Adipocyte (in vitro differentiated cells): ENCODE results near the gene NR2C2AP.
"Not testable (repeated sequence)": the region's sequence is repeated elsewhere in the genome, so short reads cannot be mapped to it uniquely, and the experiment has no call there.

Experiments used
- DNase-seq: peaks from one replicate; pipeline ENCODE4 v3.0.0-alpha.2; 2015; ENCODE audit warnings: low read depth
- H3K27me3 ChIP-seq: replicated peaks from 2 replicates; pipeline ENCODE4 v1.7.0; 2013; ENCODE audit warnings: mild to moderate bottlenecking, low read length, moderate library complexity; ENCODE audit not compliant: control insufficient read depth, insufficient read depth
- H3K36me3 ChIP-seq: 2 replicates; pipeline ENCODE4 v1.7.0; 2013; ENCODE audit warnings: low read length, mild to moderate bottlenecking, moderate library complexity; ENCODE audit not compliant: control insufficient read depth, insufficient read depth, severe bottlenecking
- H3K4me1 ChIP-seq: 2 replicates; pipeline ENCODE4 v1.7.0; 2013; ENCODE audit warnings: mild to moderate bottlenecking, low read length, moderate library complexity; ENCODE audit not compliant: control insufficient read depth, insufficient read depth
- H3K4me3 ChIP-seq: 2 replicates; pipeline ENCODE4 v1.7.0; 2013; ENCODE audit warnings: mild to moderate bottlenecking, low read length, moderate library complexity
- H3K9ac ChIP-seq: 2 replicates; pipeline ENCODE4 v1.7.0; 2013; ENCODE audit warnings: mild to moderate bottlenecking, low read length, moderate library complexity
- H3K9me3 ChIP-seq: 2 replicates; pipeline ENCODE4 v1.7.0; 2013; ENCODE audit warnings: mild to moderate bottlenecking, low read length, moderate library complexity; ENCODE audit not compliant: control insufficient read depth

The NR2C2AP gene

DNA sequence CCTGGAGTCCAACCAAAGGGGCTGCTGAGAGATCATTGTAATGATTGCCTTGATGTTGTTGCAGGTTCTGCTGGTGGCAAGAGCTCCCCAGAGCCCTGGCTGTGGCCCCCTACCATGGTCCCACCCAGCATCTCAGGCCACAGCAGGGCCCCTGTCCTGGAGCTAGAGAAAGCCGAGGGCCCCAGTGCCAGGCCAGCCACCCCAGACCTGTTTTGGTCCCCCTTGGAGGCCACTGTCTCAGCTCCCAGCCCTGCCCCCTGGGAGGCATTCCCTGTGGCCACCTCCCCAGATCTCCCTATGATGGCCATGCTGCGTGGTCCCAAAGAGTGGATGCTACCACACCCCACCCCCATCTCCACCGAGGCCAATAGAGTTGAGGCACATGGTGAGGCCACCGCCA is 24.0 kb upstream of the NR2C2AP start:
- no peak for DNase-seq

DNA sequence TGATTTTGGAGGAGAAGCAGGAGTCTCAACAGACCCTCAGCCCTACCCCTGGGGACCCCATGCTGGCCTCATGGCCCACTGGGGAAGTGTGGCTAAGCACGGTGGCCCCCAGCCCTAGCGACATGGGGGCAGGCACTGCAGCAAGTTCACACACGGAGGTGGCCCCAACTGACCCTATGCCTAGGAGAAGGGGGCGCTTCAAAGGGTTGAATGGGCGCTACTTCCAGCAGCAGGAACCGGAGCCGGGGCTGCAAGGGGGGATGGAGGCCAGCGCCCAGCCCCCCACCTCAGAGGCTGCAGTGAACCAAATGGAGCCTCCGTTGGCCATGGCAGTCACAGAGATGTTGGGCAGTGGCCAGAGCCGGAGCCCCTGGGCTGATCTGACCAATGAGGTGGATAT is 23.4 kb upstream of the NR2C2AP start:
- Histone ChIP-seq H3K4me1 (no peaks in the 10 kb centered on the region), H3K9ac (no peak overlapping the region), H3K36me3 (no peaks in the 10 kb centered on the region), H3K9me3 (no peaks in the 10 kb centered on the region), H3K4me3 (no peak overlapping the region), H3K27me3 (peaks cover 72% of the 10 kb centered on the region)
- DNase-seq: no peak

More for the DNA sequence above, 24.0 kb upstream of the NR2C2AP start:
- Histone ChIP-seq H3K4me1 (no peaks in the 10 kb centered on the region), H3K9me3 (no peaks in the 10 kb centered on the region), H3K36me3 (no peaks in the 10 kb centered on the region), H3K4me3 (no peak overlapping the region), H3K9ac (no peak overlapping the region), H3K27me3 (peaks cover 70% of the 10 kb centered on the region)

DNA sequence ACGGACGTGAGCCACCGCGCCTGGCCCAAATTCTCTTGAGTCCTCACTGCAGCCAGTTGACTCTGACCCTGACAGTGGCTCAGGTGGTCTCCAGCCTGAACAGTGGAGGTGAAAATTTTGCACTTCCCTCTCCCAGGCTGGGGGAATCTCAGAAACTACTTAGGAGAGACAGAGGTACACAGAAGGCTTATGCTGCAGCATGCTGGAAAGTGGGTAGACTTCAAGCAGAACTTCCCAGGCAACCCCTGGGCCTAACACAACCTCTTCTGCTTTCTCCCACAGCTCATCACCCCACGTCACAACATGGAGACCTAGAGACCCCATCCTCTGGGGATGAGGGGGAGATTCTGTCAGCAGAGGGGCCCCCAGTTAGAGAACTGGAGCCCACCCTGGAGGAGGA is 23.0 kb upstream of the NR2C2AP start:
- Histone ChIP-seq H3K36me3 (no peaks in the 10 kb centered on the region), H3K4me3 (no peak overlapping the region), H3K27me3 (peaks cover 68% of the 10 kb centered on the region), H3K9me3 (no peaks in the 10 kb centered on the region), H3K4me1 (no peaks in the 10 kb centered on the region), H3K9ac (no peak overlapping the region)
- DNase-seq: no peak

DNA sequence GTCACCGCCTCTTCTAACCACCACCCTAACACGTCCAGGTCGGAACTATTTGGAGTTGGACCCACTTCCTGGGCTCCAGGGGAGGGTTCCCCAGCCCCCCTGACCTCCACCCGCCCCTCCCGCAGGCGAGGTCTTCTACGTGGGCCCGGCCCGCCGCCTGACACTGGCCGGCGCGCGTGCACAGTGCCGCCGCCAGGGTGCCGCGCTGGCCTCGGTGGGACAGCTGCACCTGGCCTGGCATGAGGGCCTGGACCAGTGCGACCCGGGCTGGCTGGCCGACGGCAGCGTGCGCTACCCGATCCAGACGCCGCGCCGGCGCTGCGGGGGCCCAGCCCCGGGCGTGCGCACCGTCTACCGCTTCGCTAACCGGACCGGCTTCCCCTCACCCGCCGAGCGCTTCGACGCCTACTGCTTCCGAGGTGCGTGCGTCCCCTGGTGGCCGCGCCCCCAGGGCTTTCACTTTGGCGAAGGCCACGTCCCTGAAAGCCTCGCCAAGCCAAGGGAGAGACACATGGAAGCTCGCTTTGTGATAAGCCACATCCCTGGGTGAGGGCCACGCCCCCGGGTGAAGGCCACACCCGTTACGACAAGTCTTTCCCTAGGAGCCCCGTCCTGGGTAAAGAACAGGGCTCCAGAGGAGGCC is 21.8 kb upstream of the NR2C2AP start:
- H3K4me1 ChIP-seq: no peaks in the 10 kb centered on the region
- H3K9me3 ChIP-seq: no peaks in the 10 kb centered on the region
- H3K9ac ChIP-seq: no peak overlapping the region
- H3K27me3 ChIP-seq: peaks cover 65% of the 10 kb centered on the region
- no peaks in the 10 kb centered on the region for H3K36me3 ChIP-seq
- peak; percentile 60 for DNase-seq
- peak overlapping the region; percentile 47 for H3K4me3 ChIP-seq

DNA sequence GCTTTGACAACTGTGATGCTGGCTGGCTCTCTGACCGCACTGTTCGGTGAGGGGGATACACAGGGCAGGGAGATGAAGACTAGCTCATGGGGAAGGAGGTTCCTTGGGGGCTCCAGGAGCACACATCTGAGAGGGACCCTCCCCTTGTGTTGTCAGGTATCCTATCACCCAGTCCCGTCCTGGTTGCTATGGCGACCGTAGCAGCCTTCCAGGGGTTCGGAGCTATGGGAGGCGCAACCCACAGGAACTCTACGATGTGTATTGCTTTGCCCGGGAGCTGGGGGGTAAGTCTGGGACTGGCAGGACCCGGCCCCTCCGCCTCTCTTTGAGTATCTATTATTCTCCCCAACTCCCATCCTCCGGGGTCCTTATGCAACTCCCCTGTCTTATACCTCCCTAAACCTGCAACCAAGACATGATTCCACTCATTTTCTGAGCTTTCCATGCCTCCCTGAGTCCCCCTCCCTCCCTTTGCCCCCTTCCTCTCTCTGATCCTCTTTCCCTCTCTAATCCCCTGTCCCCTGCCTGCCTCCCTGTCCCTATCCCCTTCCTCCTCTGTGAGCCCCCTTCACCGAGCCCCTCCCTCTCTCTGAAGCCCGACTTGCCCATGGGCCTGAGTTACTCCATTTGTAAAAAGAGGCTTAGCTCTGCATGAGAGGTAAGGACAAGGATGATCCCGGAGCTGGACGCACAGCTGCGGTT is 21.1 kb upstream of the NR2C2AP start:
- Histone ChIP-seq H3K4me1 (no peaks in the 10 kb centered on the region), H3K27me3 (peaks cover 62% of the 10 kb centered on the region), H3K9ac (no peak overlapping the region), H3K36me3 (no peaks in the 10 kb centered on the region), H3K4me3 (no peak overlapping the region), H3K9me3 (no peaks in the 10 kb centered on the region)
- no peak for DNase-seq

DNA sequence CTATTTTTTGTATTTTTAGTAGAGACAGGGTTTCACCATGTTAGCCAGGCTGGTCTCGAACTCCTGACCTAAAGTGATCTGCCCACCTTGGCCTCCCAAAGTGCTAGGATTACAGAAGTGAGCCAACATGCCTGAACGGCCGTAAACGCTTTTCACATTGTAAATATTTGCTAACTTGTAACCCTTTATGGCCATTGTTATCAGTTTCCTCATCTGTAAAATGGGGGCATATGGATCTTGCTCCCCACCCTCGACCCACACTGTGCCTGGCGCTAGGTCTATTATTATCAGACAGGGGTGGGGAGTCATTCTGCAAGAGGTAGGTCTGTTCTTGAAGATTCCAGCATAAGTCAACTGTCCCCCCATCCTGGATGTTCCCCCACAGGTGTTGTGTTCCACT is 20.4 kb upstream of the NR2C2AP start:
- H3K4me3 ChIP-seq: no peak overlapping the region
- H3K9me3 ChIP-seq: no peaks in the 10 kb centered on the region
- peaks cover 56% of the 10 kb centered on the region for H3K27me3 ChIP-seq
- no peak for DNase-seq
- no peaks in the 10 kb centered on the region for H3K36me3 ChIP-seq
- H3K9ac ChIP-seq: no peak overlapping the region
- H3K4me1 ChIP-seq: no peaks in the 10 kb centered on the region

DNA sequence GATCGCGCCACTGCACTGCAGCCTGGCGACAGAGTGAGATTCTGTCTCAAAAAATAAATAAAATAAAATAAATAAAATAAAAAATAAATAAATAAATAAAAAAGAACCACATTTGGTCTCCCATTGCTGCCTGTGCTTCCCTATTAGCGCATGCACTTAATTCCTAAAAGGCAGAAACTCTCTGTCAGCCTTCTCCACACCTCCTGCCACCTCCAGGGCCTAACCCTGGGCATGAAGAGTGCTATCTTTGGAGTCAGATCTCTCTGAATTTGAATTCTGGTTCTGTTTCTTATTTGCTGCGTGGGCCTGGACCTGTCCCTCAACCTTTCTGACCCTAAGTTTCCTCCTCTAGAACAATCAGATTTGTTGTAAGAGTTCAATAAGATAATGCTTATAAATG is 19.8 kb upstream of the NR2C2AP start:
- Histone ChIP-seq H3K9ac (no peak overlapping the region), H3K27me3 (peaks cover 51% of the 10 kb centered on the region), H3K36me3 (no peaks in the 10 kb centered on the region), H3K4me1 (no peaks in the 10 kb centered on the region), H3K9me3 (no peaks in the 10 kb centered on the region), H3K4me3 (no peak overlapping the region)
- DNase-seq: no peak

DNA sequence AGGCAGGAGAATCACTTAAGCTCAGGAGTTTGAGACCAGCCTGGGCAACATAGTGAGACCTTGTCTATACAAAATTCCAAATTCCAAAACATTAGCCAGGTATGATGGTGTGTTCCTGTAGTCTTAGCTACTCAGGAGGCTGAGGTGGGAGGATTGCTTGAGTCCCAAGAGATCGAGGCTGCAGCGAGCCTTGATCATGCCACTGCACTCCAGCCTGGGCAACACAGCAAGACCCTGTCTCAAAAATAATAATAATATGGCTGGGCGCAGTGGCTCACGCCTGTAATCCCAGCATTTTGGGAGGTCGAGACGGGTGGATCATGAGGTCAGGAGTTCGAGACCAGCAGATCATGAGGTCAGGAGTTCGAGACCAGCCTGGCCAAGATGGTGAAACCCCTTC is 17.8 kb upstream of the NR2C2AP start:
- H3K9me3 ChIP-seq, DNase-seq, H3K36me3 ChIP-seq, H3K4me3 ChIP-seq, H3K9ac ChIP-seq, H3K4me1 ChIP-seq: not testable (repeated sequence)
- peaks cover 32% of the 10 kb centered on the region for H3K27me3 ChIP-seq

DNA sequence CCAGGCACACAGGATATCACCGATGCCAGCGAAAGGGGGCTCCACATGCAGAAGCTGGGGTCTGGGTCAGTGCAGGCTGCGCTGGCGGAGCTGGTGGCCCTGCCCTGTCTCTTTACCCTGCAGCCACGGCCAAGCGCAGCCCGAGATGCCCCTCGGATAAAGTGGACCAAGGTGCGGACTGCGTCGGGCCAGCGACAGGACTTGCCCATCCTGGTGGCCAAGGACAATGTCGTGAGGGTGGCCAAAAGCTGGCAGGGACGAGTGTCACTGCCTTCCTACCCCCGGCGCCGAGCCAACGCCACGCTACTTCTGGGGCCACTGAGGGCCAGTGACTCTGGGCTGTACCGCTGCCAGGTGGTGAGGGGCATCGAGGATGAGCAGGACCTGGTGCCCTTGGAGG is 15.7 kb upstream of the NR2C2AP start:
- DNase-seq: no peak
- H3K4me3 ChIP-seq: no peak overlapping the region

DNA sequence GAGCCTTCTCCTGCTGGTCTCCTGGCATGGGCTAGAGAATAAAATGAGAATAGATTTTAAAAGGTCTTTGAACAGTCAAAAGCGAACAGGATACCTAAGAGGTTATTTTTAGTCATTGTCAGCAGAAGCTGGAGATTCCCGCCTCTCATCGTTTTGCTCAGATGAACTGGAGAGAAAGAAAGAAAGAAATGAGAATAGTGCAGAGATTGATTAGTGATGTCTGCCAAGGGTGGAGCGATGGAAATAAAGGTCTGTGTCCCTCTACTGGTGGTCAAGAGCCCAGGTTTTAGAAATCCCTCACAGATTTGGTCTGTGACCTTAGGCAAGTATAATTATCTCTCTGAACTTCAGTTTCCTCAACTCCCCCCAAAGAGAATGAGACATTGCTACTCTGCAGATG is 13.9 kb upstream of the NR2C2AP start:
- H3K9ac ChIP-seq: no peak overlapping the region
- peaks cover 8% of the 10 kb centered on the region for H3K9me3 ChIP-seq
- no peaks in the 10 kb centered on the region for H3K36me3 ChIP-seq
- H3K4me1 ChIP-seq: no peaks in the 10 kb centered on the region
- peaks cover 38% of the 10 kb centered on the region for H3K27me3 ChIP-seq
- H3K4me3 ChIP-seq: no peak overlapping the region
- no peak for DNase-seq

More for the DNA sequence above, 15.7 kb upstream of the NR2C2AP start:
- no peak overlapping the region for H3K9ac ChIP-seq
- peaks cover 8% of the 10 kb centered on the region for H3K9me3 ChIP-seq
- no peaks in the 10 kb centered on the region for H3K36me3 ChIP-seq
- H3K27me3 ChIP-seq: peaks cover 32% of the 10 kb centered on the region
- H3K4me1 ChIP-seq: no peaks in the 10 kb centered on the region

DNA sequence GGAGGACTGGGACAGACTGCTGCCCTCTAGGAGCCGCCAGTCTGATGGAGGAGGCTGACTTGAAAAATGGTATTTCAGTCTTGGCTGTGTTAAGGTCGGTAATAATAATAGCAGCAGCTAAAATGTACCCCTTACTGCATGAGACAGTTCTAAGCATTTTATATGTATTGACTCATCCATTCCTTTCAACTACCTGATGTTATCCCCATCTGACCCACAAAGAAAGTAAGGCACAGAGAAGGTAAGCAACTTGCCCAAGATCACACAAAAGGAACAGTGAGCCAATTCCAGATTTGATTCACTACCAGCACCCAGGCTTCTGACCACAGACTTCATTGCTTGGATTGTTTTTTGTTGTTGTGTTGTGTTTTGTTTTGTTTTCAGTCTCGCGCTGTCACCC is 12.6 kb upstream of the NR2C2AP start:
- peaks cover 8% of the 10 kb centered on the region for H3K9me3 ChIP-seq
- H3K36me3 ChIP-seq: no peaks in the 10 kb centered on the region
- no peak overlapping the region for H3K9ac ChIP-seq
- H3K4me1 ChIP-seq: no peaks in the 10 kb centered on the region
- no peak overlapping the region for H3K4me3 ChIP-seq
- H3K27me3 ChIP-seq: peaks cover 42% of the 10 kb centered on the region
- DNase-seq: no peak

DNA sequence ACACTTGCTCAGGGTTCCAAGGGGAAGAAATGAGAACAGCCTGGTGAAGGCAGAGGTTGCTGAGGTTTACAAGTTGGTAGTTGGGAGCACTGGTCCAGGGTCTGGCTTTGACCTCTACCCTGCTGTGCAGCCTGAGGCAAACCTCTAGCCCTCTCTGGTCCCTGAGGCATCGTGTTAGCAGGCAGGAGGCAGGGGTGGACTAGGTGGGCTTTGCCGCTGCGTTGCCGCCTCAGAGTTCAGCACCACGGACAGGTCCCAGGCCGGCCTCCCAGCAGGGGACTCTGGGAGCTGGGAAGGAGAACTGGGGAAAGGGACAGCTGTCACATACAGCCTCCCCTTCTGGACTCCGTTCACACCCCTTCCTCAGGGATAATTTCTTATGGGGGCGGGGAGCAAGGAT is 11.7 kb upstream of the NR2C2AP start:
- H3K27me3 ChIP-seq: peaks cover 42% of the 10 kb centered on the region
- no peaks in the 10 kb centered on the region for H3K36me3 ChIP-seq
- H3K4me3 ChIP-seq: no peak overlapping the region
- peak; percentile 54 for DNase-seq
- no peak overlapping the region for H3K9ac ChIP-seq
- no peaks in the 10 kb centered on the region for H3K4me1 ChIP-seq
- peaks cover 8% of the 10 kb centered on the region for H3K9me3 ChIP-seq
